Measurements from ENCODE around the gene CLEC2A. TPM values are rescaled to one million over a fixed set of nuclear protein-coding genes. Genes with fewer than 3 reads are reported as not detected.
A peak's percentile ranks its signal among the peaks of the same experiment; 100 is the strongest.

Gene CLEC2A
- polyA plus RNA-seq, 3 donors = not detected

- no peak for DNase-seq (ENCODE audit: extremely low read depth in 1 of 11, low read depth in 9 of 11, low spot score in 4 of 11)
Measured at GRCh38 chr12:9941838-9942237, 9.7 kb upstream of the CLEC2A start.

GRCh38 chr12:9940375-9940774 is 8.2 kb upstream of the CLEC2A start:
- DNase-seq (ENCODE audit: extremely low read depth in 1 of 11, low read depth in 9 of 11, low spot score in 4 of 11) = no peak

DNA sequence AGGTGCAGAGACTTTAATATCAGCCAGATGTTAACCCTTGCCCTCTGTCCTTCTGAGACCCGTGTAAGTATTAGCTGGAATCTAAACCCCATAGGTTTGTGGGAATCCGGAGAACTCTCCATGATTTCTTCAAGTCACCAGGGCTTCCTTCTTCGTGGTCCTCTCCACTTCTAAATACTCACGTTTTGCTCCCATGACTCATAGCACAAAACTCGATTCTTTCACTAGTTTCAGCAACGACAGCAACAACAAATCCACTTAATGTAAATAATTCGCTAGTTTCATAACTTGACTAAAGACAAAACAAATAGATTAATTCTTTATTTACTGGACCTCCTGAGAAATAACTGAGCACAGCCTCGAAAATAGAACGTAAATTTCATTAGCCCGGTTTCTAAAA is 4.4 kb upstream of the CLEC2A start:
- no peak for DNase-seq (ENCODE audit: extremely low read depth in 1 of 11, low read depth in 9 of 11, low spot score in 4 of 11)

GRCh38 chr12:9935026-9935425 is 2.9 kb upstream of the CLEC2A start:
- DNase-seq (ENCODE audit: extremely low read depth in 1 of 11, low read depth in 9 of 11, low spot score in 4 of 11) = no peak

DNA sequence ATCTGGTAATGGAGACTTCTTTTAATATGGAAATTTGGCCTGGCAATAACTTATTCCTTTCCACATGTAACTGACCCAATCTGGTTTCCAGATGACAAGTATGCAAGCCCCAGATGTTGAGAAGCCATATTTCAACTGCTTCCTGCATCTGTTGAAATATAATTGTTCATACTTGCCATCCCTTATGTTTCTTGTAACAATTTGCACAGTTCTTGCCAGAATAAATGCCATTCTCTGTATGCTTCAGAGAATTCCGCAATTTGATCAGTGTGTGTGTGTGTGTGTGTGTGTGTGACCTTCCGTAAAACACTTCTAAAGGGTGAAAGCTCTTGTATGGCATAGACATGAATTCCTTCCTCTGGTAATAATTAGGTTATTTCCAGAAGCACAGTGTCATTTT is 1.8 kb upstream of the CLEC2A start:
- no peak for DNase-seq (ENCODE audit: extremely low read depth in 1 of 11, low read depth in 9 of 11, low spot score in 4 of 11)

DNA sequence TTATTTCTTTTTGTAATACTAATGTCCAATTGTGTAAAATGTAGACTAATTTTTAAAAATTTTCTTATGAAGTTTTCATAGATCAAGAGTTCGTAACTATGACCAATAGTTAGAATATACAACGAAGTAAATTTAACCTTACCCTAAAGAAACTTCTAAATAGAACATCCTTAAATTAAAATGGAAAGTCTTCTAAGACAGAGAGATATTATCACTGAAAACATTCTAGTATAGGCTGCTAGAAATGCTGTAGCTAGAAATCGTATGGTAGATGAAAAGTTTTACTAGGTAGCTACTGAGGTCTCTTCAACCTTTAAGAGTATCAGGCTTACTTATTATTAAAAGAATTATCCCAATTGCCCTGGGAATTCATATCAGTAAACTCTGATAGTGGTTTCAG is 925 bp downstream of the CLEC2A start:
- no peak for DNase-seq (ENCODE audit: extremely low read depth in 1 of 11, low read depth in 9 of 11, low spot score in 4 of 11)

GRCh38 chr12:9928607-9929006 is 3.6 kb downstream of the CLEC2A start:
- no peak for DNase-seq (ENCODE audit: extremely low read depth in 1 of 11, low read depth in 9 of 11, low spot score in 4 of 11)

DNA sequence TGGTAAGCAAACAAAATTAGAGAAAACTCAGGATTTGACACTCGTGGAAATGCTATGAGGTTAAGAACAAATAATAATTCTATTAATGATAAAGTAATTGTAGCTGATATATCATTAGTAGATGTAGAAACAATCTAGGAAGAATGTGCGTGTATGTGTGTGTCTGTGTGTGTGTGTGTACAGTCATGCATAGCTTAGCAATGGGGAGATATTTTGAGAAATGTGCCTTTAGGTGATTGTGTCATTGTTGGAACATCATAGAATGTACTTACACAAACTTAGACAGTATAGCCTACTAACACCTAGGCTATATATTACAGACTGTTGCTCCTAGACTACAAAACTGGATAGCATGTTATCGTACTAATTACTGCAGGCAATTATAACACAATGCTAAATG is 5.3 kb downstream of the CLEC2A start:
- no peak for DNase-seq (ENCODE audit: extremely low read depth in 1 of 11, low read depth in 9 of 11, low spot score in 4 of 11)

DNA sequence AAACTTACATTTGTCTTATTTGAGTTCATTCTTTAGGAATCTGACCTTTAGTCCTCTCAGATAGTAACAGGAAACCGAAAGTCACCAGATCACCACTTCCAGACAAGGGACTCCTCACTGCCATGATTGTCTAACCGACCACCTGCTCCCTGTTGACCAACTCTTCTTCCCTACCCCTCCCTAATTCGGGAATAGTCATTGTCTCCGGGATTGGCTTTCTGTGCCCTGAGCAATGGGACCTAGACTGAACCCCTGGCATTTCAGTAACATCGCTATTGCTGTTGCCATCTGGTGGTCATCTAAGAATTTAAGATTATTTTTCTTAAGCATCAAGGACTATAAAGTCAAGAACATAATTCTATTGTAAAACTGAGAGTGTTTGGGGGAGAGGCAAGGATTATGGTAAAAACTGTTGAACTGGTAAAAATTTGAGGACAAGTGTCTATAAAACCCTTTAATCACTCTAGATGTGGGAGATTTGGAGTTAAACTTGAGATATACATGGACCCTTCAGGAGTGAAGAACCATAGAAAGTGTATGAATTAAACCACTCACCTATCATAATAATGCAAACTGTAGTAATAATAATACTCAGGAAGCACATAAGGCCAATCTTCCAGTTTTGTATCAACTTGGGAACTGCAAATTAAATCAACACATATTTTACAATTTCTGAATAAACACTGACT is 6.3 kb downstream of the CLEC2A start:
- DNase-seq (ENCODE audit: extremely low read depth in 1 of 11, low read depth in 9 of 11, low spot score in 4 of 11) = peak in 4 of 11 donors; percentile 2 to 23 (median 10)

- no peak for DNase-seq (ENCODE audit: extremely low read depth in 1 of 11, low read depth in 9 of 11, low spot score in 4 of 11)
Measured at GRCh38 chr12:9922429-9922828, 9.7 kb downstream of the CLEC2A start.

DNA sequence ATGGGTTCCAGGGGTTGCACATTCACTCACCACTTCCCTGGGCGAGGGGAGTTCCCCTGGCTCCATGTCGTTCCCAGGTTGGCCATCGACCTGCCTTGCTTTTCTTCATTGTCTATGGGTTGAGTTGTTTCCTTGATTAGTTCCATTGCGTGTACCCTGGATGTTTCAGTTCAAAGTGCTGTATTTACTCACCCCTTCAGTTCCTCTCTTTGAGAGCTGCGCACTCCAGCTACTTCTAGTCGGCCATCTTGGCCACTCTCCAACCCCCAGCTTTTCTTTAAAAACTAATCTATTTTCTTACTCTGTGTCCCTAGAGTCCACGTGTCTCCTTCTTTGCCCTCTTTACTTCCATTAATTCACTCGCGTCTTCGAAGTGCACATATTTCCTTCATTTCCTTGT is 11.7 kb downstream of the CLEC2A start:
- DNase-seq (ENCODE audit: extremely low read depth in 1 of 11, low read depth in 9 of 11, low spot score in 4 of 11) = no peak

GRCh38 chr12:9919443-9919842 is 12.7 kb downstream of the CLEC2A start:
- DNase-seq (ENCODE audit: extremely low read depth in 1 of 11, low read depth in 9 of 11, low spot score in 4 of 11) = no peak

DNA sequence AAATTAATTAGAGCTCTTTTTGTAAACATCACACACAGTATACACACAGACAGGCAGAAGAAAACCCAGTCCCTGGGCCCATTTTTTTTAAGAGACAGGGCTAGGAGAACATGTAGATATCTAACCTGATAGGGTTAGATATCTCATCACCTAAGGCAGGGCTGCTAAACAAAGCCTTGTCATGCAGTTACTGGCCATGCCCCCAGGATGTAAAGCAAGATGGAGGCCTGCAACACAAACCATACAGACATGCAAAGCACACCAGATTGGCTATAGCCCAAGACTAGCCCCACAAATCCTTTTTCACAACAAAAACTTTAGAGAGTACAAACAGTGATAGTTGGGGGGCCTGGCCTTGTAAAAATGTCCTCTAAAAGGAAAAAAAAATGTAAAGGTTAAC is 20.5 kb downstream of the CLEC2A start:
- no peak for DNase-seq (ENCODE audit: extremely low read depth in 1 of 11, low read depth in 9 of 11, low spot score in 4 of 11)

- DNase-seq (ENCODE audit: extremely low read depth in 1 of 11, low read depth in 9 of 11, low spot score in 4 of 11) = no peak
Measured at GRCh38 chr12:9910716-9911421, 21.3 kb downstream of the CLEC2A start.

- no peak for DNase-seq (ENCODE audit: extremely low read depth in 1 of 11, low read depth in 9 of 11, low spot score in 4 of 11)
Measured at GRCh38 chr12:9909724-9910123, 22.4 kb downstream of the CLEC2A start.

DNA sequence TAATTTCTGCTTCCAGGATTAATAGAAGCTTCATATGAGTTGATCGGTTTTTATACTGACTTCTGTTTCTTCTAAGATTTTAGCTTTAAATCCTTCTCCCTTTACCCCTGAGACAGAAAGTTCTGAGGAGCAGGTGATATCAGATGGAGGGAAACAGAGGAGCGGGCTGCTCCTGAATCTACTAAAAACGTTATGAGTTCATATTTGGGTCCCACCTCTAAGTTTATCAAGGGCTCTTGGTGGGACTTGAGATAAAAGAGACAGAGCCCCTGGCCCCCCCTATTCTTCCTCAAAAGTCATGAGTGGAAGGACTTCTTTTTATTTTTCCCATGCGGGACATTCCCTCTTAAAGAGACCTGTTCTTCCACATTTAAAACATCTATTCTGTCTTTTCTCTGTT is 23.8 kb downstream of the CLEC2A start:
- no peak for DNase-seq (ENCODE audit: extremely low read depth in 1 of 11, low read depth in 9 of 11, low spot score in 4 of 11)

GRCh38 chr12:9907769-9908168 is 24.4 kb downstream of the CLEC2A start:
- no peak for DNase-seq (ENCODE audit: extremely low read depth in 1 of 11, low read depth in 9 of 11, low spot score in 4 of 11)

DNA sequence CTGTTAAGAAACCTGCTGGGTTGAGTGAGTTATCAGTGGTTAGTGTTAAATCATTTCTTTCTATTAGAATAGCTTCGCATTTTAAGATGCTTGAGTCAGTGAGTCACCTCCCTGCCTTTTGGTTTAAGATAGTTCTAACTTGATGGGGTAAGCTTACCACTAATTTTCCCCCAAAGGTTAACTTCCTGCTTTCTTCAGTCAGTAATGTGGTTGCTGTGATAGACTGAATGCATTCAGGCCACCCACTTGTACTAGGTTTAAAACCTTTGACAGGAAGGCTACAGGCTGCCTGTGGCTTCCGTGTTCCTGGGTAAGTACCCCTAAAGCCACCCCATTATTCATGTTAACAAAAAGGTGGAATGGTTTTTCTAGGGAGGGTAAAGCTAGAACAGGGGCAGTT is 25.3 kb downstream of the CLEC2A start:
- DNase-seq (ENCODE audit: extremely low read depth in 1 of 11, low read depth in 9 of 11, low spot score in 4 of 11) = no peak

- no peak for DNase-seq (ENCODE audit: extremely low read depth in 1 of 11, low read depth in 9 of 11, low spot score in 4 of 11)
Measured at GRCh38 chr12:9902539-9903228, 29.5 kb downstream of the CLEC2A start.

- no peak for DNase-seq (ENCODE audit: extremely low read depth in 1 of 11, low read depth in 9 of 11, low spot score in 4 of 11)
Measured at GRCh38 chr12:9900930-9901329, 31.2 kb downstream of the CLEC2A start.
